GM12878 (cell line): ENCODE measurements around the gene ZDHHC22. TPM values are rescaled to one million over a fixed set of nuclear protein-coding genes. Genes with fewer than 3 reads are reported as not detected.

Experiments used
- ATAC-seq: fragments of 200-7000 bp; cut with Tn5 transposase; 3 replicates; pipeline ENCODE4 v1.9.1; 2020; ENCODE audit warnings: mild to moderate bottlenecking, moderate library complexity
- BruUV-seq: library from RNA; stranded (reverse); fragments of 400-500 nt; replicated peaks from 2 replicates; lab custom pipeline; 2021; lab: Mats Ljungman, UMichigan
- CTCF ChIA-PET: fragments of 300-600 bp; sonication (Branson Sonifier 250); formaldehyde crosslinking; extraction: SDS; loops from one replicate; lab custom pipeline; 2021; ENCODE audit warnings: inconsistent platforms; lab: Yijun Ruan, JAX
- POLR2A ChIA-PET: fragments of 350-600 bp; formaldehyde crosslinking; extraction: SDS; loops from one replicate; lab custom pipeline; 2021; ENCODE audit warnings: inconsistent platforms; lab: Charles Lee
- RAD21 ChIA-PET: fragments of 300-600 bp; sonication (Branson Sonifier 250); formaldehyde crosslinking; loops from one replicate; lab custom pipeline; 2023; ENCODE audit warnings: antibody characterized with exemption; ENCODE audit not compliant: unreplicated experiment; lab: Charles Lee
- SMC1A ChIA-PET: fragments of 300-600 bp; sonication (Branson Sonifier 250); formaldehyde crosslinking; loops from one replicate; lab custom pipeline; 2023; ENCODE audit not compliant: unreplicated experiment, uncharacterized antibody; lab: Charles Lee
- DNase-seq: peaks from one replicate; pipeline ENCODE4 v3.0.0-alpha.2; 2011; ENCODE audit warnings: low read depth, low spot score
- FAIRE-seq: peaks from 3 replicates; lab custom pipeline; 2011; peaks lifted over from hg19 to GRCh38; lab: Jason Lieb, UNC
- H2AFZ ChIP-seq: 2 replicates; pipeline ENCODE4 v1.6.0; 2011; ENCODE audit warnings: low read depth, low read length, control low read depth; ENCODE audit not compliant: control insufficient read depth
- H3K27ac ChIP-seq: 2 replicates; pipeline ENCODE4 v1.5.1; 2011; ENCODE audit warnings: control low read depth; ENCODE audit not compliant: control insufficient read depth, insufficient read depth
- H3K27me3 ChIP-seq, 2 experiments: replicated peaks in 1 of 2; 2 replicates each; pipeline versions ENCODE4 v1.6.0 to v1.6.1; 2011; ENCODE audit warnings: low read length in 1 of 2; ENCODE audit not compliant: control insufficient read depth in 2 of 2, insufficient read depth in 2 of 2
- H3K36me3 ChIP-seq, 2 experiments: 2 replicates each; pipeline ENCODE4 v1.5.1; 2011; ENCODE audit warnings: low read length in 1 of 2; ENCODE audit not compliant: control insufficient read depth in 2 of 2, insufficient read depth in 2 of 2
- H3K4me1 ChIP-seq: 2 replicates; pipeline ENCODE4 v1.6.1; 2011; ENCODE audit warnings: mild to moderate bottlenecking, low read length, moderate library complexity, mixed read lengths; ENCODE audit not compliant: control insufficient read depth, insufficient read depth
- H3K4me2 ChIP-seq: 2 replicates; pipeline ENCODE4 v1.6.0; 2011; ENCODE audit warnings: control low read depth; ENCODE audit not compliant: control insufficient read depth, insufficient read depth
- H3K4me3 ChIP-seq: fragments of 200-600 bp; sonication (generic); 2 replicates; pipeline ENCODE4 v1.5.1; 2016
- H3K79me2 ChIP-seq: 2 replicates; pipeline ENCODE4 v1.6.0; 2011; ENCODE audit warnings: low read length; ENCODE audit not compliant: control insufficient read depth, insufficient read depth
- H3K9ac ChIP-seq: 2 replicates; pipeline ENCODE4 v1.8.0; 2011; ENCODE audit warnings: low read length, control low read depth, mixed read lengths; ENCODE audit not compliant: control insufficient read depth, insufficient read depth
- H3K9me3 ChIP-seq: replicated peaks from 3 replicates; pipeline ENCODE4 v1.5.1; 2011; ENCODE audit warnings: mild to moderate bottlenecking, low read length; ENCODE audit not compliant: control insufficient read depth, insufficient read depth
- H4K20me1 ChIP-seq: 2 replicates; pipeline ENCODE4 v1.6.0; 2011; ENCODE audit not compliant: control insufficient read depth, insufficient read depth
- ATF3 ChIP-seq: IDR thresholded peaks from 2 replicates; pipeline ENCODE4 v1.6.1; 2011; ENCODE audit warnings: low read depth, mild to moderate bottlenecking, low read length, moderate library complexity, borderline replicate concordance; ENCODE audit errors: extremely low read depth
- CHD4 ChIP-seq: fragments of 200-600 bp; sonication (generic); IDR thresholded peaks from 2 replicates; pipeline ENCODE4 v1.6.1; 2016; ENCODE audit warnings: mild to moderate bottlenecking
- IRF4 ChIP-seq: IDR thresholded peaks from 2 replicates; pipeline ENCODE4 v1.6.1; 2011; ENCODE audit warnings: low read depth, low read length
- KDM1A ChIP-seq: fragments of 200-600 bp; sonication (generic); IDR thresholded peaks from 2 replicates; pipeline ENCODE4 v1.6.1; 2016; ENCODE audit warnings: borderline replicate concordance
- MYB ChIP-seq: fragments of 150-350 bp; IDR thresholded peaks from 2 replicates; pipeline ENCODE4 v1.6.1; 2014; ENCODE audit warnings: mild to moderate bottlenecking, low read depth, low read length, borderline replicate concordance
- NR2C1 ChIP-seq: fragments of 450-650 bp; IDR thresholded peaks from 2 replicates; pipeline ENCODE4 v1.6.1; 2017; ENCODE audit warnings: antibody characterized with exemption, mild to moderate bottlenecking, moderate library complexity
- PAX5 ChIP-seq: IDR thresholded peaks from 2 replicates; pipeline ENCODE4 v1.6.1; 2011; ENCODE audit warnings: low read depth, low read length, borderline replicate concordance
- PBX3 ChIP-seq: IDR thresholded peaks from 2 replicates; pipeline ENCODE4 v1.6.1; 2011; ENCODE audit warnings: mild to moderate bottlenecking, low read depth, low read length, moderate library complexity; ENCODE audit not compliant: insufficient replicate concordance
- RBBP5 ChIP-seq: fragments of 200-600 bp; sonication (generic); conservative IDR thresholded peaks from 2 replicates; pipeline ENCODE4 v1.6.1; 2016
- RCOR1 ChIP-seq: conservative IDR thresholded peaks from 2 replicates; pipeline ENCODE4 v1.6.1; 2012; ENCODE audit warnings: low read depth, low read length, improper control_type of control experiment
- RFX5 ChIP-seq: IDR thresholded peaks from 2 replicates; pipeline ENCODE4 v1.6.1; 2011; ENCODE audit warnings: low read depth, low read length, improper control_type of control experiment
- SMC3 ChIP-seq: IDR thresholded peaks from 2 replicates; pipeline ENCODE4 v1.6.1; 2011; ENCODE audit warnings: low read length, improper control_type of control experiment, borderline replicate concordance
- YBX1 ChIP-seq: fragments of 450-650 bp; IDR thresholded peaks from 2 replicates; pipeline ENCODE4 v1.6.1; 2016; ENCODE audit warnings: antibody characterized with exemption
- ZBTB4 ChIP-seq: fragments of 450-650 bp; formaldehyde crosslinking; IDR thresholded peaks from 2 replicates; pipeline ENCODE4 v1.4.0; 2022; ENCODE audit warnings: mild to moderate bottlenecking, moderate library complexity
- WGBS: methylation state at CpG from one replicate; pipeline ENCODE4 v1.1.6; 2016; ENCODE audit warnings: low lambda C conversion rate; ENCODE audit not compliant: insufficient replicate concordance, insufficient coverage; ENCODE audit errors: missing lambda C conversion rate; 5-methylcytosine and 5-hydroxymethylcytosine counted together
- in situ Hi-C: fragments of 300-500 bp; cut with MboI; formaldehyde crosslinking; loops from 9 replicates; pipeline ENCODE4 v1.14.3; 2018; ENCODE audit warnings: mixed read lengths
- intact Hi-C: fragments of 100-400 bp; cut with micrococcal nuclease; formaldehyde crosslinking; loops from one replicate; pipeline ENCODE4 v1.14.2; 2022; ENCODE audit not compliant: unreplicated experiment
- polyA plus RNA-seq, 11 experiments: library from polyadenylated mRNA; depleted of rRNA in 4 of 11; unstranded in 6 of 11; stranded (reverse) in 5 of 11; fragments of >200 nt; fragmentation: Nextera tagmentation in 4 of 11; fragmentation: Illumina TruSeq in 1 of 11; extraction: Ambion mirVana in 4 of 11; extraction: Trizol in 1 of 11; gene quantifications; 1 replicate in 1 of 11; 2 replicates in 10 of 11; pipeline versions ENCODE4 v1.2.1 to v1.2.3, GENCODE V29; 2011 to 2016; ENCODE audit warnings: inconsistent platforms in 2 of 11, missing spikeins in 2 of 11, low read depth in 1 of 11
- total RNA-seq, 4 experiments: library from RNA; depleted of rRNA in 3 of 4; stranded (reverse); fragments of >200 nt in 3 of 4; fragmentation: Illumina TruSeq in 1 of 4; extraction: Trizol in 1 of 4; gene quantifications; 2 replicates each; pipeline versions ENCODE4 v1.2.1 to v1.2.3, GENCODE V29; 2013 to 2021

ZDHHC22 gene
- total and polyA plus RNA-seq, 10 of the 15 experiments (the other 5 are each of a cell fraction or from before 2014, with no cell fraction given), result 0.06 TPM; not detected in 9

GRCh38 chr14:77186911-77187648 lies 45.5 kb upstream of the ZDHHC22 start:
- SMC1A ChIA-PET, result no interaction called here
- peaks cover 4% of the 10 kb centered on the region for H3K4me1 ChIP-seq
- RAD21 ChIA-PET, result no interaction called here

More at GRCh38 chr14:77186911-77187648, 45.5 kb upstream of the ZDHHC22 start:
- intact Hi-C loops, result no loop called here
- no peak overlapping the region for H3K9ac ChIP-seq
- H3K27ac ChIP-seq, result no peak overlapping the region
- H3K9me3 ChIP-seq, result no peaks in the 10 kb centered on the region
- H3K79me2 ChIP-seq, result no peaks in the 10 kb centered on the region
- H3K27me3 ChIP-seq, result peaks cover 0 to 1% of the 10 kb centered on the region in 2 experiments; a peak in 2 of 4 replicates
- BruUV-seq, result no TSS peak
- DNase-seq (no peak), FAIRE-seq (no peak), ATAC-seq (peak; percentile 36)
- H3K36me3 ChIP-seq, result no peaks in the 10 kb centered on the region
- ChIA-PET CTCF (interaction anchor here (0.9 to 1.2 kb wide), 2 partner anchors 26 to 129 kb away, joined by 4 read pairs; no protein-coding TSS in a partner anchor), POLR2A (no interaction called here)
- TF ChIP-seq CHD4 (no peak), NR2C1 (no peak), MYB (no peak), RFX5 (no peak), YBX1 (no peak), SMC3 (no peak), PAX5 (no peak), IRF4 (no peak), ZBTB4 (no peak), PBX3 (no peak), RBBP5 (no peak), KDM1A (no peak), RCOR1 (no peak), ATF3 (no peak)
- no peak overlapping the region for H3K4me2 ChIP-seq
- 48% methylated on average over 12 of the region's 15 CpGs for WGBS
- no peaks in the 10 kb centered on the region for H4K20me1 ChIP-seq
- no peak overlapping the region for H2AFZ ChIP-seq
- in situ Hi-C loops, result no loop called here
- no peak overlapping the region for H3K4me3 ChIP-seq
